HEK293 (cell line): ENCODE measurements around the gene SLCO6A1.

Source experiments
- CTCF ChIA-PET: fragments of 350-600 bp; formaldehyde crosslinking; extraction: SDS; loops from one replicate; lab custom pipeline; 2021; ENCODE audit warnings: antibody characterized with exemption; lab: Yijun Ruan, JAX
- POLR2A ChIA-PET: fragments of 300-600 bp; formaldehyde crosslinking; extraction: SDS; loops from one replicate; lab custom pipeline; 2020; ENCODE audit warnings: antibody characterized with exemption, inconsistent platforms; lab: Yijun Ruan, JAX
- H3K27ac ChIP-seq: fragments of 200-500 bp; sonication (Bioruptor generic); 2 replicates; pipeline ENCODE4 v1.5.1; 2014; ENCODE audit warnings: low read depth, low read length, control low read depth, inconsistent platforms; ENCODE audit errors: extremely low read depth
- H3K36me3 ChIP-seq, 2 experiments: fragments of 200-500 bp in 1 of 2; sonication (Bioruptor generic) in 1 of 2; 1 replicate in 1 of 2; 2 replicates in 1 of 2; pipeline ENCODE4 v1.5.1; 2014 to 2017; ENCODE audit warnings: inconsistent platforms in 2 of 2, low read length in 2 of 2; ENCODE audit not compliant: control insufficient read depth in 2 of 2, insufficient read depth in 1 of 2
- H3K4me1 ChIP-seq: fragments of 200-500 bp; sonication (Bioruptor generic); 2 replicates; pipeline ENCODE4 v1.5.1; 2014; ENCODE audit warnings: mild to moderate bottlenecking, low read length, inconsistent platforms; ENCODE audit not compliant: control insufficient read depth, insufficient read depth
- H3K4me3 ChIP-seq: 2 replicates; pipeline ENCODE4 v1.5.1; 2011; ENCODE audit warnings: low read depth, mild to moderate bottlenecking, control low read depth, low read length, moderate library complexity
- H3K9me3 ChIP-seq: fragments of 200-500 bp; sonication (Bioruptor generic); 2 replicates; pipeline ENCODE4 v1.5.1; 2014; ENCODE audit warnings: low read depth, low read length, inconsistent platforms; ENCODE audit not compliant: control insufficient read depth, insufficient read depth
- BCL11B ChIP-seq: fragments of 450-650 bp; formaldehyde crosslinking; IDR thresholded peaks from 2 replicates; pipeline ENCODE4 v1.5.1; 2016; ENCODE audit warnings: low read depth, missing biosample characterization, missing genetic modification characterization
- GLIS2 ChIP-seq: fragments of 450-650 bp; formaldehyde crosslinking; IDR thresholded peaks from 2 replicates; pipeline ENCODE4 v1.5.1; 2016; ENCODE audit warnings: missing biosample characterization, missing genetic modification characterization
- SETDB1 ChIP-seq: IDR thresholded peaks from one replicate; pipeline ENCODE4 v1.6.1; 2017; ENCODE audit warnings: mild to moderate bottlenecking, low read length, moderate library complexity, mixed read lengths; ENCODE audit not compliant: insufficient read length
- ZFP69B ChIP-seq: fragments of 450-650 bp; formaldehyde crosslinking; IDR thresholded peaks from 2 replicates; pipeline ENCODE4 v1.5.1; 2016; ENCODE audit warnings: missing biosample characterization, missing genetic modification characterization
- ZNF202 ChIP-seq: fragments of 450-650 bp; formaldehyde crosslinking; IDR thresholded peaks from 2 replicates; pipeline ENCODE4 v1.5.1; 2016; ENCODE audit warnings: missing biosample characterization, missing genetic modification characterization, borderline replicate concordance
- ZNF26 ChIP-seq: fragments of 450-650 bp; formaldehyde crosslinking; IDR thresholded peaks from 2 replicates; pipeline ENCODE4 v1.5.1; 2016; ENCODE audit warnings: missing biosample characterization, missing genetic modification characterization
- ZNF311 ChIP-seq: fragments of 450-650 bp; formaldehyde crosslinking; IDR thresholded peaks from 2 replicates; pipeline ENCODE4 v1.5.1; 2017; ENCODE audit warnings: missing biosample characterization, missing genetic modification characterization, borderline replicate concordance
- ZNF350 ChIP-seq: fragments of 450-650 bp; formaldehyde crosslinking; IDR thresholded peaks from 2 replicates; pipeline ENCODE4 v1.5.0; 2017; ENCODE audit warnings: missing biosample characterization, mild to moderate bottlenecking, missing genetic modification characterization
- ZNF354C ChIP-seq: fragments of 450-650 bp; formaldehyde crosslinking; IDR thresholded peaks from 2 replicates; pipeline ENCODE4 v1.5.1; 2016; ENCODE audit warnings: missing biosample characterization, missing genetic modification characterization, low read depth, borderline replicate concordance
- ZNF398 ChIP-seq: fragments of 450-650 bp; formaldehyde crosslinking; IDR thresholded peaks from 2 replicates; pipeline ENCODE4 v1.5.1; 2017; ENCODE audit warnings: missing biosample characterization, missing genetic modification characterization
- ZNF404 ChIP-seq: fragments of 450-650 bp; formaldehyde crosslinking; IDR thresholded peaks from 2 replicates; pipeline ENCODE4 v1.5.1; 2017; ENCODE audit warnings: missing biosample characterization, missing genetic modification characterization
- ZNF530 ChIP-seq: fragments of 450-650 bp; formaldehyde crosslinking; IDR thresholded peaks from 2 replicates; pipeline ENCODE4 v1.5.1; 2016; ENCODE audit warnings: low read depth, missing biosample characterization, missing genetic modification characterization
- ZNF548 ChIP-seq: fragments of 450-650 bp; formaldehyde crosslinking; IDR thresholded peaks from 2 replicates; pipeline ENCODE4 v1.5.1; 2016; ENCODE audit warnings: missing biosample characterization, missing genetic modification characterization
- ZNF558 ChIP-seq: fragments of 450-650 bp; formaldehyde crosslinking; IDR thresholded peaks from 2 replicates; pipeline ENCODE4 v1.5.1; 2016; ENCODE audit warnings: missing biosample characterization, missing genetic modification characterization
- ZNF639 ChIP-seq: fragments of 450-650 bp; formaldehyde crosslinking; IDR thresholded peaks from 2 replicates; pipeline ENCODE4 v1.5.1; 2016; ENCODE audit warnings: missing biosample characterization, missing genetic modification characterization
- ZNF660 ChIP-seq: fragments of 450-650 bp; IDR thresholded peaks from 2 replicates; pipeline ENCODE4 v1.5.1; 2018; ENCODE audit warnings: missing biosample characterization, mild to moderate bottlenecking, missing genetic modification characterization
- ZNF704 ChIP-seq: fragments of 450-650 bp; formaldehyde crosslinking; IDR thresholded peaks from 2 replicates; pipeline ENCODE4 v1.5.1; 2016; ENCODE audit warnings: missing biosample characterization, missing genetic modification characterization
- ZNF76 ChIP-seq: fragments of 450-650 bp; formaldehyde crosslinking; IDR thresholded peaks from 2 replicates; pipeline ENCODE4; 2016; ENCODE audit warnings: low read depth, missing biosample characterization, missing genetic modification characterization, borderline replicate concordance
- ZSCAN18 ChIP-seq: fragments of 450-650 bp; formaldehyde crosslinking; IDR thresholded peaks from 2 replicates; pipeline ENCODE4 v1.5.1; 2016; ENCODE audit warnings: missing biosample characterization, missing genetic modification characterization

Gene SLCO6A1

GRCh38 chr5:102528600-102528999, 29.8 kb upstream of the SLCO6A1 start:
- Histone ChIP-seq H3K36me3 (no peaks in the 10 kb centered on the region), H3K27ac (no peak overlapping the region), H3K9me3 (no peaks in the 10 kb centered on the region), H3K4me3 (no peak overlapping the region), H3K4me1 (no peaks in the 10 kb centered on the region)
- POLR2A ChIA-PET, result no interaction called here
- TF ChIP-seq ZNF311 (no peak), ZNF354C (tag by site-specific recombination) (no peak), ZNF558 (tag by site-specific recombination) (no peak), ZNF350 (tag by site-specific recombination) (no peak), BCL11B (tag by site-specific recombination) (no peak), ZNF660 (no peak), ZNF26 (no peak)
- CTCF ChIA-PET, result no interaction called here

GRCh38 chr5:102527547-102527946, 28.7 kb upstream of the SLCO6A1 start:
- H3K9me3 ChIP-seq, result no peaks in the 10 kb centered on the region

More at GRCh38 chr5:102527547-102527946, 28.7 kb upstream of the SLCO6A1 start:
- ChIA-PET CTCF (no interaction called here), POLR2A (no interaction called here)
- Histone ChIP-seq H3K4me1 (no peaks in the 10 kb centered on the region), H3K36me3 (no peaks in the 10 kb centered on the region), H3K27ac (no peak overlapping the region), H3K4me3 (no peak overlapping the region)
- no peak for TF ChIP-seq ZNF548 (tag by site-specific recombination)
- TF ChIP-seq ZNF704 (tag by site-specific recombination), result no peak
- TF ChIP-seq GLIS2 (tag by site-specific recombination), result no peak
- TF ChIP-seq ZNF202 (tag by site-specific recombination), result no peak
- no peak for TF ChIP-seq ZNF639 (tag by site-specific recombination)
- no peak for TF ChIP-seq SETDB1
- TF ChIP-seq ZSCAN18 (tag by site-specific recombination), result no peak
- no peak for TF ChIP-seq ZNF76 (tag by site-specific recombination)
- no peak for TF ChIP-seq ZNF398 (tag by site-specific recombination)
- no peak for TF ChIP-seq ZNF311
- TF ChIP-seq ZNF660, result no peak
- no peak for TF ChIP-seq ZNF26
- TF ChIP-seq ZNF404 (tag by site-specific recombination), result no peak
- TF ChIP-seq ZFP69B, result no peak
- TF ChIP-seq ZNF530 (tag by site-specific recombination), result no peak
